K562 (cell line): ENCODE results near the gene MAP4K1. TPM values are rescaled to one million over a fixed set of nuclear protein-coding genes. Genes with fewer than 3 reads are reported as not detected.

Experiments used
- BCLAF1 ChIP-seq, 2 experiments: fragments of 450-650 bp in 1 of 2; IDR thresholded peaks; 2 replicates each; pipeline ENCODE4 v1.6.1; 2011 to 2017; ENCODE audit warnings: low read depth in 2 of 2, antibody characterized with exemption in 1 of 2, borderline replicate concordance in 1 of 2, low read length in 1 of 2, mild to moderate bottlenecking in 1 of 2, mixed read lengths in 1 of 2; ENCODE audit not compliant: control insufficient read depth in 1 of 2
- KLF1 ChIP-seq: fragments of 450-650 bp; IDR thresholded peaks from 2 replicates; pipeline ENCODE4 v1.6.1; 2016; ENCODE audit warnings: missing genetic modification characterization, missing compliant biosample characterization
- NFIX ChIP-seq: fragments of 250-450 bp; sonication (Bioruptor Pico); IDR thresholded peaks from 2 replicates; pipeline ENCODE4 v1.4.0; 2020; ENCODE audit warnings: low read depth, mild to moderate bottlenecking, moderate library complexity
- ZNF134 ChIP-seq: fragments of 250-450 bp; sonication (Bioruptor Pico); conservative IDR thresholded peaks from 2 replicates; pipeline ENCODE4 v1.4.0; 2020
- polyA plus RNA-seq, 8 experiments: library from polyadenylated mRNA; depleted of rRNA in 4 of 8; stranded (reverse) in 5 of 8; unstranded in 3 of 8; fragments of >200 nt; fragmentation: Nextera tagmentation in 2 of 8; fragmentation: Illumina TruSeq in 1 of 8; extraction: Ambion mirVana in 2 of 8; extraction: Trizol in 1 of 8; gene quantifications; 2 replicates each; pipeline versions ENCODE4 v1.2.1 to v1.2.3, GENCODE V29; 2011 to 2014; ENCODE audit warnings: inconsistent platforms in 1 of 8, missing spikeins in 1 of 8
- total RNA-seq, 7 experiments: library from RNA; depleted of rRNA in 6 of 7; stranded (reverse); fragments of >200 nt in 6 of 7; fragmentation: Illumina TruSeq in 2 of 7; extraction: Trizol in 2 of 7; gene quantifications; 2 replicates each; pipeline versions ENCODE4 v1.2.1 to v1.2.3, GENCODE V29; 2011 to 2021; ENCODE audit warnings: low replicate concordance in 1 of 7
- TF ChIP-seq, protein P1 (sequence below), 2 experiments: fragments of 450-650 bp in 1 of 2; sonication (generic) in 1 of 2; formaldehyde crosslinking in 1 of 2; IDR thresholded peaks; 2 replicates each; pipeline versions ENCODE4 v1.7.1 to v1.9.0; 2016 to 2022; ENCODE audit warnings: inconsistent platforms in 1 of 2, mild to moderate bottlenecking in 1 of 2, missing genetic modification reagents in 1 of 2

Gene MAP4K1
- total and polyA plus RNA-seq, 9 of the 15 experiments (the other 6 are each of a cell fraction or from before 2014, with no cell fraction given), result 0.14 to 3.2 (median 0.73) TPM; not detected in 1

DNA sequence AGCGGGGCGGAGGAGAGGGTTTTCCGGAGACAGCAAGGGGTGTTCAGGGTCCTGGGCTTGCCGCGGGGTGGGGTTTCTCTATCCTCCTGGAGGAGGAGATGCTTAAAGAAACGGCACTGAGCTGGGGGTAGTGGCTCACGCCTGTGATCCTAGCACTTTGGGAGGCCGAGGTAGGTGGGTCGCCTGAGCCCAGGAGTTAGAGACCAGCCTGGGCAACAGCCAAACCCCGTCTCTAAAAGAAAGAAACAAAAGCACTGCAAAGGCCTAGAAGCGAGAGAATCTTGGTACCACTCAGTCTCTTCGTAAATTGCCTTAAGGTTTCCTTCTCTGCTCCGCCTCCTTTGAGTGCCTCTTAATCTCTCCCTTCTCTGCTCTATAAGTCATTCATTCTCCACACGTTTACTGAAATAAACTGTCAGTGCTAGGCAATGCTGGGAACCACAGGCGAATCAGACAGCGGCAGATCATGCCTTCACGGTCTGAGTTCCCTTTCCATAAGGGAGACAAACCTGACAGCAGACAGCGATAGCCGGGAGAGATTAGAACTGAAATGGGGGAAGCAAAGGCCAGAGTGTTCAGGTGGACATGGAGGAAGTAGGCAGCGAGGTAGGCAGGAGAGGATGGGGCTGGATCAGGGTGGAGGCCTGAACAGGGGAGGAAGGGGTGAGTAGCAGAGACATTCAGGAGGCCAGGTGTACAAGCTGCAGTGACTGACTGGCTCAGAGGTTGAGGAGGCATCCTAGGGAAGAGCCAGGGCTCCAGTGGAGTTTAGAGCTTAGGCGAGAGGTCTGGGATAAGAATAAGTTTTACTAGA lies 1.8 kb upstream of the MAP4K1 start (continued):
- TF ChIP-seq, protein P1, sequence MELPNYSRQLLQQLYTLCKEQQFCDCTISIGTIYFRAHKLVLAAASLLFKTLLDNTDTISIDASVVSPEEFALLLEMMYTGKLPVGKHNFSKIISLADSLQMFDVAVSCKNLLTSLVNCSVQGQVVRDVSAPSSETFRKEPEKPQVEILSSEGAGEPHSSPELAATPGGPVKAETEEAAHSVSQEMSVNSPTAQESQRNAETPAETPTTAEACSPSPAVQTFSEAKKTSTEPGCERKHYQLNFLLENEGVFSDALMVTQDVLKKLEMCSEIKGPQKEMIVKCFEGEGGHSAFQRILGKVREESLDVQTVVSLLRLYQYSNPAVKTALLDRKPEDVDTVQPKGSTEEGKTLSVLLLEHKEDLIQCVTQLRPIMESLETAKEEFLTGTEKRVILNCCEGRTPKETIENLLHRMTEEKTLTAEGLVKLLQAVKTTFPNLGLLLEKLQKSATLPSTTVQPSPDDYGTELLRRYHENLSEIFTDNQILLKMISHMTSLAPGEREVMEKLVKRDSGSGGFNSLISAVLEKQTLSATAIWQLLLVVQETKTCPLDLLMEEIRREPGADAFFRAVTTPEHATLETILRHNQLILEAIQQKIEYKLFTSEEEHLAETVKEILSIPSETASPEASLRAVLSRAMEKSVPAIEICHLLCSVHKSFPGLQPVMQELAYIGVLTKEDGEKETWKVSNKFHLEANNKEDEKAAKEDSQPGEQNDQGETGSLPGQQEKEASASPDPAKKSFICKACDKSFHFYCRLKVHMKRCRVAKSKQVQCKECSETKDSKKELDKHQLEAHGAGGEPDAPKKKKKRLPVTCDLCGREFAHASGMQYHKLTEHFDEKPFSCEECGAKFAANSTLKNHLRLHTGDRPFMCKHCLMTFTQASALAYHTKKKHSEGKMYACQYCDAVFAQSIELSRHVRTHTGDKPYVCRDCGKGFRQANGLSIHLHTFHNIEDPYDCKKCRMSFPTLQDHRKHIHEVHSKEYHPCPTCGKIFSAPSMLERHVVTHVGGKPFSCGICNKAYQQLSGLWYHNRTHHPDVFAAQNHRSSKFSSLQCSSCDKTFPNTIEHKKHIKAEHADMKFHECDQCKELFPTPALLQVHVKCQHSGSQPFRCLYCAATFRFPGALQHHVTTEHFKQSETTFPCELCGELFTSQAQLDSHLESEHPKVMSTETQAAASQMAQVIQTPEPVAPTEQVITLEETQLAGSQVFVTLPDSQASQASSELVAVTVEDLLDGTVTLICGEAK (IDR thresholded peaks at IDR 0.05), result peak; percentile 12; the same call in 1 of the 2 replicates
- TF ChIP-seq, protein P1 (CRISPR knock-in tag; IDR thresholded peaks at IDR 0.05), result no peak
- TF ChIP-seq BCLAF1 (IDR thresholded peaks at IDR 0.05; ENCODE audit: borderline replicate concordance in 1 of 2, control insufficient read depth in 1 of 2, low read depth in 2 of 2, low read length in 1 of 2), result no peak
- TF ChIP-seq KLF1, result no peak
- TF ChIP-seq ZNF134, result no peak
- no peak for TF ChIP-seq NFIX (CRISPR knock-in tag)
